ENCODE measurements around the gene XXYLT1.

DNA sequence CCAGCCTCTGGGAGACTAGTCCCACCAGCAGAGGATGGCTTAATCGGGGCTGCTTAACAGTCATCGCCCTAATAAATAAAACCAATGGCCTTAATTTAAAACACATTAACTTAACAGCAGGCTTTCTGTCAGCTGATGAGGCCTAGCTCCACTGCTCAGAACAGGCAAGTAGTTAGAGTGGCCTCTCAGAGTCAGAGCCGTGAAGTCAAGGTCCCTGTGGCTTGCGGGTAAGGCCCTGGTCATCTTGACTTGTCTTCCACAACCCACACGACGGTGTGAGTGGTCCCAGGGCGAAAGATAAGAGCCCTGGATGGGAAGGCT lies 11.8 kb downstream of the XXYLT1 start:
- TF ChIP-seq POLR2A (IDR thresholded peaks at IDR 0.05) = no peak
- no peak for TF ChIP-seq CTCF (IDR thresholded peaks at IDR 0.05)

Data from vagina (tissue), 2 donors.